Adrenal gland (tissue), 12 donors: ENCODE data around the gene B3GNT2. TPM values are rescaled to one million over a fixed set of nuclear protein-coding genes. Genes with fewer than 3 reads are reported as not detected.

Experiments
- DNase-seq, 7 donors: peaks; one replicate each; pipeline ENCODE4 v3.0.0-alpha.2; 2019 to 2020
- H3K27ac ChIP-seq, 5 donors: fragments of 200-600 bp; sonication (generic) in 4 of 5; 1 replicate in 3 of 5; 2 replicates in 2 of 5; pipeline versions ENCODE4 v1.5.1 to v1.8.0; 2016 to 2020; ENCODE audit warnings: mild to moderate bottlenecking in 1 of 5
- H3K27me3 ChIP-seq: fragments of 200-600 bp; 2 replicates; pipeline ENCODE4 v1.8.0; 2021
- H3K36me3 ChIP-seq, 2 donors: fragments of 200-600 bp; replicated peaks in 1 of 2; 1 replicate in 1 of 2; 2 replicates in 1 of 2; pipeline versions ENCODE4 v1.5.1 to v1.8.0; 2018 to 2022
- H3K4me1 ChIP-seq, 2 donors: fragments of 200-600 bp; replicated peaks in 1 of 2; 1 replicate in 1 of 2; 2 replicates in 1 of 2; pipeline versions ENCODE4 v1.5.1 to v1.8.0; 2018 to 2021
- H3K4me3 ChIP-seq, 4 donors: fragments of 200-600 bp; sonication (generic) in 3 of 4; one replicate each; pipeline ENCODE4 v1.5.1; 2016 to 2018
- H3K9me3 ChIP-seq, 3 donors: fragments of 200-600 bp; sonication (generic) in 1 of 3; replicated peaks in 1 of 3; 1 replicate in 2 of 3; 2 replicates in 1 of 3; pipeline versions ENCODE4 v1.5.1 to v1.8.0; 2016 to 2021
- CTCF ChIP-seq, 6 experiments: fragments of 450-650 bp in 4 of 6; fragments of 200-600 bp in 2 of 6; sonication (generic) in 1 of 6; IDR thresholded peaks; 1 replicate in 5 of 6; 2 replicates in 1 of 6; pipeline versions ENCODE4 v1.5.1 to v1.8.0; 2016 to 2021; ENCODE audit warnings: antibody characterized with exemption in 6 of 6, mild to moderate bottlenecking in 2 of 6, moderate library complexity in 1 of 6
- POLR2A ChIP-seq, 2 donors: fragments of 450-650 bp; IDR thresholded peaks; one replicate each; pipeline ENCODE4 v1.6.1; 2017; ENCODE audit warnings: antibody characterized with exemption in 2 of 2, mild to moderate bottlenecking in 2 of 2, moderate library complexity in 1 of 2
- WGBS, 4 donors: extraction: QIAGEN DNeasy Blood & Tissue Kit in 2 of 4; methylation state at CpG; one replicate each; pipeline versions ENCODE4 v1.1.5 to v1.1.7; 2013 to 2017; 5-methylcytosine and 5-hydroxymethylcytosine counted together
- intact Hi-C, 2 donors: fragments of 100-400 bp; cut with DNase I; formaldehyde crosslinking; loops; one replicate each; pipeline versions ENCODE4 v1.14.1 to v1.15.0; 2022 to 2023
- polyA plus RNA-seq, 3 donors: library from polyadenylated mRNA; stranded (reverse); fragments of 200-250 nt in 2 of 3; fragments of 350-450 nt in 1 of 3; fragmentation: Illumina TruSeq in 1 of 3; extraction: RNeasy Lipid Tissue Mini Kit (QIAGEN cat#74804) in 1 of 3; gene quantifications; one replicate each; pipeline ENCODE4 v1.2.3, GENCODE V29; 2013 to 2014
- total RNA-seq, 9 donors: library from RNA; depleted of rRNA in 4 of 9; stranded (reverse); fragments of >200 nt in 4 of 9; fragments of 120-200 nt in 1 of 9; fragmentation: NEBNext Ultra II Directional in 1 of 9; extraction: Animal tissue kit (Norgen Biotek cat#: 25700) in 1 of 9; gene quantifications; one replicate each; pipeline versions ENCODE4 v1.1.0 to v1.2.4, GENCODE V29; 2013 to 2023
- donor health status: healthy with polysubstance abuse.
- donor health status: Bipolar disorder and iron deficiency.
- donor health status: DM: yes; HTN: yes; CAD: no.
- donor health status: DM: no; HTN: no; CAD: no.
- donor health status: DM: no; HTN: no; CAD: no.
- donor health status: DM: yes; HTN: yes; CAD: no.

Gene B3GNT2
- total and polyA plus RNA-seq, 12 donors = 7.1 to 40.0 (median 18.4) TPM

DNA sequence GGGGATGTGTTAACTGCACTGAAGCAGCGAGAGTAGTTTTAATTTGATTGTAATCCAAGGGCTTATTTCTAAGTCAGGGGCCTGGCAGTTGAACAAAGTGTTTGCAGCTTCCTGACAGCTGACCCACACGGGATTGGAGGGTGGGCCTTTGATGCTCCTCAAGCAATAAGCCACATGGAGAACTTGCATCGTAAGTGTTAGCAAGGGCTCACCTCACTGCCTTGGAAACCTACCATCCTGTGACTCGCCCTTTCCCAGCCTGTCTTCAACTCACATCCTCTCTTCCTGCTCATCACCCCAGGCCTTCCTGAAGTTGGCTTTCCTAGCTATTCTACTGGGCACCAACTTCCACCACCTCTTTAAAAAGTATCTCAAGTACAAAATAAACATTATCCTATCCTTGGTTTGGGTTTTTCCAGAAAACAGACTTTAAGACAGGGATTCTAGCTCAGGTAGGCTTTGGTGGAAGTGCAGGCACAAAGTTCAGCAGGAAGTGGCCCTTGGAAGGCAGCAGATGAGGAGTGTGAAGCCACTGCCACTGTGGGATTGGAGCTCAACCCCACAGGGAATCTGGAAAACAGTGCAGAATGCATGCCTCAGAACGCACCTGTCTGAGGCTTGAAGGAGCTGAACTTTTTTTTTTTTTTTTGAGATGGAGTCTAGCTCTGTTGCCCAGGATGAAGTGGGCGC lies 31.6 kb downstream of the B3GNT2 start:
- H3K36me3 ChIP-seq = peaks cover 0 to 6% of the 10 kb centered on the region in 2 donors
- TF ChIP-seq POLR2A (IDR thresholded peaks at IDR 0.05) (no peak), CTCF (IDR thresholded peaks at IDR 0.05) (no peak)
- WGBS, 4 donors = 69 to 85% (median 82%) methylated on average over 6 of the region's 6 CpGs
- no peaks in the 10 kb centered on the region for H3K27me3 ChIP-seq
- H3K4me3 ChIP-seq = no peak overlapping the region
- intact Hi-C loops = no loop called here
- no peaks in the 10 kb centered on the region for H3K4me1 ChIP-seq
- DNase-seq = no peak
- no peak overlapping the region for H3K27ac ChIP-seq
- H3K9me3 ChIP-seq = no peaks in the 10 kb centered on the region

DNA sequence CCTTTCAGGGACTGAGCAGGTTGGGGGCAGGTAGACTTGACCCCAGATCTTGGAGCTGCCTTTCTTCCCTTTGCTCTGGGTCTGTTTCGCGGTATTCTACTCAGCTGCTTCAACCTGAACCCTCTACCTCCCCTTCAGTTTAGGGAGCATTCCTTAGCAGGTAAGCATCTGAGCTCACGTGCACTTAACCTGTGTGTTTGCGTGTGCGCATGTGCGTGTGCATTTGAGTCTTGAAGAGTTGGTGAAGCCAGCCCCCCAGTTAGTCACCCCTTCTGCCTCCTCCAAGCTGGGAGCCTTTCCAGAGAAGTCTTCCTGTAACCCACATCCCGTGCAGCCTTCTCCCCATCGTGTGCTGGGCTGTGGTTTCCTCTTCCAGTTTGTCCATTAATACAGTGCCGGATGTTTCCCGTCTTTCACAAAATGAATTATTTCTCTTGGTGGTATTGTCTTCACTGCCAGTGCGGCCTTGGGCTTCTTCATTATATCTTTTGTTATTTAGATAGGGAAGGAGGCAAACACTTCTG lies 33.2 kb downstream of the B3GNT2 start:
- H3K27me3 ChIP-seq = no peaks in the 10 kb centered on the region
- H3K36me3 ChIP-seq = peaks cover 0 to 6% of the 10 kb centered on the region in 2 donors
- no peak overlapping the region for H3K4me3 ChIP-seq
- 73 to 87% (median 77%) methylated on average over 11 of the region's 11 CpGs for WGBS, 4 donors
- no peak for DNase-seq
- TF ChIP-seq POLR2A (IDR thresholded peaks at IDR 0.05) = no peak
- TF ChIP-seq CTCF (IDR thresholded peaks at IDR 0.05) = no peak
- no peak overlapping the region for H3K27ac ChIP-seq
- H3K9me3 ChIP-seq = no peaks in the 10 kb centered on the region
- H3K4me1 ChIP-seq = no peaks in the 10 kb centered on the region
- intact Hi-C loops = no loop called here

- no peaks in the 10 kb centered on the region for H3K9me3 ChIP-seq
- intact Hi-C loops = no loop called here
- H3K27ac ChIP-seq = no peak overlapping the region
- no peaks in the 10 kb centered on the region for H3K27me3 ChIP-seq
- H3K4me3 ChIP-seq = no peak overlapping the region
- no peaks in the 10 kb centered on the region for H3K4me1 ChIP-seq
- no peak for TF ChIP-seq POLR2A (IDR thresholded peaks at IDR 0.05)
- no peak for TF ChIP-seq CTCF (IDR thresholded peaks at IDR 0.05)
- WGBS, 4 donors = 56 to 78% (median 70%) methylated on average over 2 to 4 of the region's 4 CpGs
- no peak for DNase-seq
- H3K36me3 ChIP-seq = no peaks in the 10 kb centered on the region
These were observed 35.6 kb downstream of the B3GNT2 start for GRCh38 chr2:62231541-62231940.

GRCh38 chr2:62234755-62235655 lies 39.1 kb downstream of the B3GNT2 start:
- TF ChIP-seq CTCF (IDR thresholded peaks at IDR 0.05) (no peak), POLR2A (IDR thresholded peaks at IDR 0.05) (no peak)
- no peak for DNase-seq
- Histone ChIP-seq H3K9me3 (no peaks in the 10 kb centered on the region), H3K27ac (no peak overlapping the region), H3K27me3 (no peaks in the 10 kb centered on the region), H3K36me3 (no peaks in the 10 kb centered on the region), H3K4me3 (no peak overlapping the region), H3K4me1 (no peaks in the 10 kb centered on the region)
- intact Hi-C loops = no loop called here
- 88 to 92% (median 89%) methylated on average over 10 to 16 of the region's 16 CpGs for WGBS, 4 donors
